Stimulated activated CD4-positive, alpha-beta T cell treated with anti-CD3 and anti-CD28 coated beads, Interleukin-12 subunit alpha, Interleukin-12 subunit beta, amount 100 ng/mL, for 4 hours (primary cell): Measurements from ENCODE around the gene MRPS18B.

ENCODE experiments used
- DNase-seq: peaks from one replicate; pipeline ENCODE4 v3.0.0-alpha.2; 2020

MRPS18B gene

GRCh38 chr6:30610065-30610464, 7.6 kb upstream of the MRPS18B start:
- DNase-seq = no peak

DNA sequence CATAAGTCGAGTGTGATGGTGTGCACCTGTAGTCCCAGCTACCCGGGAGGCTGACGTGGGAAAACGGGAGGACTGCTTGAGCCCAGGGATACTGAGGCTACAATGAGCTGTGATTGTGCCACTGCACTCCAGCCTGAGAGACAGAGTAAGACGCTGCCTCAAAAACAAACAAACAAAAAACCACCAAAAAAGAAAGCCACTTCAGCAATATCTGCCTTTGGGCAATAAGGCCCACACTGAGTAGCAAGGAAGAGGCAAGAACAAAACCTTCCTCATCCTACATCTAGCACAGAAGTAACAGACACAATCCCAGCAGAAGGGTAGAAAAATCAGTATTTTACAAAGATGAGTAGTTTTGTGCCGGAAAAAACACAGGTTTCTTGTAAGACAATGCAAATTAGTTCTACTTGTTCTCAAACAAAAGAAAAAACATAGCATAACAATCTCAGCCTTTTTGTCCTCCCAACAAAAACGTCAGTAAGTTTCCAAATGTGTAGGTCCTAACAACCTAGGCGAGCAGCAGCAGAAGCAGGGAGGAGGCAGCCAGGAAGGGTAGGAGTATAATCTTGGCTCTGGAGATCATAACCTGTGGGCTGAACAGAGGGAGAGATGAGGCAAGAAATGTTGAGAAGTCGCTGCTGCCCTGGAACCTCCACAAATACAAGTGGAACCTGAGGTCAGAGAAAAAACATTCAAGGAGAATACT, 6.3 kb upstream of the MRPS18B start:
- DNase-seq = no peak

DNA sequence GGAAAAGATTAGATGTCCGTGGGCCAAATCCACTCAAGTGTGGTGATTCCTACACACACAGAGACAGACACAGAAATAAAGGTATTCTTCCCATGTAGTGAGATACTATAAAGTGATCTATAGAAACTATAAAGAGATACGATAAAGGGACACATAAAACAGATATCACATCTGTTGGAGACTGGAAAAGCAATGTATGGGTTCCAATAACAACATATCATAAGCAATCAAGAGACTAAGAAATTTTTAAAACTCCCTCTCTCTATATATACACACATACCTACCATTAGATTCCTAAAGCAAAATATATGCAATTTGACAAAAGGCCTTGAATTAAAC, 5.8 kb upstream of the MRPS18B start:
- no peak for DNase-seq

GRCh38 chr6:30612213-30612612, 5.4 kb upstream of the MRPS18B start:
- DNase-seq = no peak

DNA sequence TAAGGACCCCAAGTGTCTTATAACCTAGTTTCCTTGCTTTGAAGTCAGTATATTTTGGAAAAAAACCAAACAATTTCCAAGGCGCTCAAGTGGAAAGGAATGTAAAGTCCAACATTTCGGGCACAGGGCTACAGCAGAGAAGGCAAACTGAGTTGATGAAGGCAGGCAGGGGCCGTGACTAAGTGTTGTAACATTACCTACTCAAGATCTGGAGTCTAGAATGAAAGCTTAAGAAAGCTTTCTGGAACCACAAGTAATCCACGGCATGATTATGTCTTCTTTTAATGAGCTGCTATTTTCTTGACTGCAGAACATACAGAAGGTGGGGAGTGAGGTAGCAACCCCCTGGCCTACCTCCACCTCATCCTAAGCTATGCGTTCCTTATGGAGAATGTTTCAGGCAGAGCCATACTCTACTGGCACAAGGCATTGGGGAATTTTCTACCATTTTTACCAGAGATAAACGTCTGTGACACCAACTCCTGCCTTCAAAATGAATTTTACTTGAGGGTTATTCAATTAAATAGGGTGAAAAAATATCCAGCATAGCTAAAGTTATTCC, 4.9 kb upstream of the MRPS18B start:
- DNase-seq = no peak

DNA sequence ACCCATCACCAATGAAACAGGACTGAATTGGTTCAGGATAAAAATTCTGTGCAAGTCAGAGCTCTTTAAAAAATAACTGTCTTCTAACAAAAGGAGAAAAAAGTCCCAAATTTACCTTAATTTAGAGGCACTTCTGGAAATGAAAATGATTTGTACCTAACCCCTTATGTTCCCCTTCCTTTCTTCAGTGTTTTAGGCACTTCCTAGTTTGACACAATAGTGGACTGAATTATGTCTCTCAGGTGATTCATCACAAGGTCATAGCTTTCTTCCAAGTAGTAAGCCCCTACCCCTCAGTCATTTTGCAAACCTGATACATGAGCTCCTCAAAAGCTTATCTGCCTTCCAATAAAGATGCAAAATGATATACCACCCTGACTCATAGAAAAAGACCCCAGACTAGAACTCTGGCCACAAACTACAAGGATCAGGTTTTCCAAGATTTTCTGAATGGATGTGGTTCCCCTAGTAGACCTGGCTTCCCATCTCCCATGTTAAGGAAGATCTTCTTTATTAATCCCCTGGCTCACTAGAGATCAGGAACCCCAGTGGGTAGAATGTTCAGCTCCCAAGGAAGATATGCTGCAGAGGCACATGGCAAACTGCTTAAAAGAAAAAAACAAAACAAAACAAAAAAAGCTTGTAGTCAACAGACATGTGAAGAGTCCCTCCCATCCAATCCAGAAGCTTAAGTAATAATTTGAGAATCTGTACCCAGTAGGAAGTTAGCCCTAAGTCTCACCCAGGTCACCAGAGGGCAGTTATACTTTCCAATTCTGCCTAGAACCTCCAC, 4.2 kb upstream of the MRPS18B start:
- DNase-seq = no peak

GRCh38 chr6:30614044-30614842, 3.4 kb upstream of the MRPS18B start:
- DNase-seq = no peak

- DNase-seq = peak; percentile 65
Observed at GRCh38 chr6:30614843-30615218, 2.8 kb upstream of the MRPS18B start.

GRCh38 chr6:30615219-30615957, 2.3 kb upstream of the MRPS18B start:
- no peak for DNase-seq

- DNase-seq = no peak
Observed at GRCh38 chr6:30615958-30616810, 1.5 kb upstream of the MRPS18B start.

DNA sequence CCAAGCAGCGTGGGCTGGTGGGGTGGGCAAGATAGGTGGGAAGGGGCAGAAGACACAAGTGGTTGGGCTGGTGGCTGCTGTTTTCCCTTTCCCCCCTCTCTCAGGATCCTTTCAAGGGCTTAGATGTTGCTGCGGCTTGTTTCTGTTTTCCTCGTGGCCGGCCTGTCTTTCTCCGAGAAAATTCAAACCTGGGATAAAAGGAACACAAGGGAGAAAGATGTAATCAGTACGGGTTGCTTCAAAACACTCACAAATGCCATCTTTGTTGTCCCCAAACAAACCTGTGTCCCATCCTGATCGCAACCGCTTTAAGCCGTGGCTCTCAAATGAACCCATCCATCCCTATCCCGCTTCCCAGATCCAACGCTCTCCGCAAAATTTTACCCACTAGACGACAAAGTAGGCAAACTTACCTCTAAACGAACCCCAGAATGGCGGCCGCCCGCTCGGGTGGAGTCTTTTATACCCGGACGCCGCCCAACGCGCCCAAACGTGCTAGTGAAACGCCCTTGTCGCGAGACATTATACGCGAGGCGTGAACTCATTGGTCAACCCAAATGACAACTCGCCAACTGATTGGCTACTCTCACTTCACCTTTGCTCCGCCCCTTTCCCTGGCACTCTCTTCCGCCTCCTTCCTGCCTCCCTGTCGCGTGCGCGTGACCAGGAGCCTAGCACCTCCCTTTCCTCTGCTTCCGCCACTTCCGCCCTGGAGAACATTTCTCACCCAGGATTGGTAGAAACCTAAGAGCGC, 652 bp upstream of the MRPS18B start, which contains the start of gene PPP1R10:
Gene PPP1R10 (minus strand): TSS at position 433 of the 754 bp plus-strand sequence. CDS start 7,299 bp downstream, outside the sequence.
- DNase-seq = peak; percentile 95

DNA sequence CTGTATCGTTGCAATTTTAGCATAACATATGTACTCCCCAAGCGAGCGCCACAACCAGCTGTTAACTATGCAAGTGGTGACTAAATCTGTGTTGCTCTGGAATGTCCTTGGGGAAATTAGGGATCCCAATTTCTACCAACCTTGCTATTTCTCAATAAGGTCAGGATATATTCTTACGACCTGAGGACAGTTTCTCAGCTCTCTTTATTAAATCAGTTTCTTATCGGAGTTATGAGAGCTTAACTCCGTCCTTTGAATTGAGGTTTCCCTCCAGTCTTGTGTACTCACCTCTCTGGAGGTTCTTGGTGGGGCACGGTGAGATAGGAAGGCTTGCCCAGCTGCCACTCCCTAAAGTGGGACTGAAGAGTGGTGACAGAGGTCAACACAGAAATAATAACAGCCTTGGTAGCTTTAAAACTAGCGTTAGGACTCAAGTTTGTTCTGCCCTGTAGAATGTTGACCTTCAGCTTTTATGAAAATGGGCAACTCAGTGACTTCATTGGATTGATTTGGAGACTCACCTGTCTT, 694 bp downstream of the MRPS18B start:
- DNase-seq = no peak

- DNase-seq = no peak
Observed at GRCh38 chr6:30619561-30619960, 1.9 kb downstream of the MRPS18B start.

GRCh38 chr6:30625511-30625910, 7.9 kb downstream of the MRPS18B start:
- no peak for DNase-seq

DNA sequence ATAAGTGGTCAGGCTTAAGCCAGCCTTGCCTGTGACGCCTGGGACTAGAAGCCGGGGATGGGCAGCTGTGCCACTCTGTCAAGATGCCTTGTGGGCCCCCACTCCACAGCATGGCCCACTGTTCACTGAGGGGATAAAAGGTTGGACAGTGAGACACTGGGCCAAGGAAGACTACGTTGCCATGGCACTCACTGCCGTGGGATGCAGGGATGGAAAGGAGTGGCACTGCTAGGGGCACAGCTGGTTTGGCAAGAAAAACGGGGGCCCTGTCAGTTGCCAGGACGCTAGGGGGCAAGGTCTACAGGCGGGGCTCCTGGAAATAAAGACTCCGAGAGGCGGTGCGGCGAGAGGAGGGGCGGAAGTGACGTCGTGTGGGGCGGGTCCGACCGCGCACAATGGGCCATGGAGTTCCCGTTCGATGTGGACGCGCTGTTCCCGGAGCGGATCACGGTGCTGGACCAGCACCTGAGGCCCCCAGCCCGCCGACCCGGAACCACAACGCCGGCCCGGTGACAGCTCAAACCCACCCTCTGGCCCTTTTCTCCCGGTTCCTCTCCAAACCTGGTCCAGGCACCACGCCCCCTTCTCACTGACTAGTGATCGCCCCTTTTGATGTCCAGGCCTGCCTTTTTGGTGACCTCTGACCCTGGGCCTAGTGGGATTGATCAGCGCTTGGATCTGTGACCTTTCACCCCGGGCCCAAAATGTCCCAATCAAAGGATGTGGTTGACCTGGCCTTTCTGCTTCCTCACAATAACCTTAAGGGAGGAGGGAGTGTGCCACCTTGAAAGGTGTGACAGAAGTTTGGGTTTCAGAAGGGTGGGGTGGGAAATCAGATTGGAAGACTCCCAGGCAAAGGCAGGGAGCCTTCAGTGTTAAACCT, 9.1 kb downstream of the MRPS18B start, which contains the start of gene ATAT1:
Gene ATAT1 (plus strand): TSS at position 391 of the 883 bp plus-strand sequence.
- peak; percentile 85 for DNase-seq

DNA sequence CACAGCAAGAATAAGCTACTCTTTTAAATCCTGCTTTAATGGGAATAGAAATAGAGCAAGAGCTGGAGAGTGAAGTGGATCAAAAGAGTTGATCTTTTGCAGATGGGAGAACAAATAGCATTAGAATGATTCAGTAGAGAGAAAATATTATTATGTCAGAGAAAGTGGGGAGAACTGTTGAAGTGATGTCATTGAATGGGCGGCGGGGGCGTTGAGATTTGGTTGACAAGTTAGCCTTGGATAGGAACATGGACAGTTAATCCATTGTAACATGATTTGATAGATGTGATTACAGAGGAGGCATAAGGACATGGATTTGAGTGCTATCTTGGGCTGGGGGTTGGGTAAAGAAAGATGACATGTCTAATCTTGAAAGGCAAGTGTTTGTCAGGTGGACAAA, 18.2 kb downstream of the MRPS18B start:
- DNase-seq = no peak

GRCh38 chr6:30640481-30640880, 22.8 kb downstream of the MRPS18B start:
- DNase-seq = no peak

DNA sequence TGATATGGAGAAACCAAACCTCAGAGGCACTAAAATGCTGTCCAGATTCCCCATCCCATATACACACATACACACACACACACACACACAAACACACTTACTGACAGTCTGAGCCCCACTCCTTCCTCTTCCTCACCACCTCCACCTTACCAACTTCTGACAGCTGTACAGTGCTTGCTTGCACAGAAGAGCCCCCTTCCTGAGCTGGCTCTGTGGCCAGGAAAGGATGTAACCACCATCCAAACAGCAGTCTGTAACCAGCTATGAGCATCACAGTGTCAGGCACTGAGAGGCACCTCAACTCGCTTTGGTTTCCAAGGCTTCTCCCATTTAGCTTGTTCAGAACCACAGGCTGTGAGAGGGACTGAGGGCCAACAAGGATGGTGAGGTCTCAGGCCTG, 23.4 kb downstream of the MRPS18B start:
- no peak for DNase-seq

- DNase-seq = no peak
Observed at GRCh38 chr6:30643656-30644055, 26.0 kb downstream of the MRPS18B start.
